H1 (cell line): Measurements from ENCODE around the gene ABL2. TPM values are rescaled to one million over a fixed set of nuclear protein-coding genes. Genes with fewer than 3 reads are reported as not detected.

Experiments
- CTCF ChIA-PET: fragments of 300-600 bp; sonication (Branson Sonifier 250); formaldehyde crosslinking; loops from one replicate; lab custom pipeline; 2021; ENCODE audit not compliant: partially characterized antibody; lab: Charles Lee
- POLR2A ChIA-PET: fragments of 300-600 bp; sonication (Branson Sonifier 250); formaldehyde crosslinking; loops from one replicate; lab custom pipeline; 2021; ENCODE audit warnings: inconsistent platforms; ENCODE audit not compliant: partially characterized antibody; lab: Charles Lee
- DNase-seq, 2 experiments: peaks; one replicate each; pipeline versions ENCODE4 v3.0.0 to v3.0.0-alpha.2; 2010 to 2022; ENCODE audit warnings: low spot score in 2 of 2, low read depth in 1 of 2, mixed read lengths in 1 of 2
- FAIRE-seq: peaks from 2 replicates; lab custom pipeline; 2011; peaks lifted over from hg19 to GRCh38; lab: Jason Lieb, UNC
- H2AFZ ChIP-seq: 2 replicates; pipeline ENCODE4 v1.8.1; 2012; ENCODE audit warnings: low read length, inconsistent platforms
- H2AK5ac ChIP-seq: 2 replicates; pipeline ENCODE4 v1.6.1; 2013; ENCODE audit warnings: low read depth, low read length
- H2BK120ac ChIP-seq: replicated peaks from 2 replicates; pipeline ENCODE3; 2013; ENCODE audit warnings: low read depth, low read length, inconsistent platforms
- H2BK12ac ChIP-seq: 2 replicates; pipeline ENCODE4 v1.6.1; 2013; ENCODE audit warnings: low read depth, low read length
- H2BK15ac ChIP-seq: 2 replicates; pipeline ENCODE4 v1.6.1; 2013; ENCODE audit warnings: low read length
- H2BK20ac ChIP-seq: 2 replicates; pipeline ENCODE4 v1.6.1; 2013; ENCODE audit warnings: low read length
- H2BK5ac ChIP-seq: 2 replicates; pipeline ENCODE4 v1.6.1; 2013; ENCODE audit warnings: low read depth, low read length
- H3K14ac ChIP-seq: 2 replicates; pipeline ENCODE4 v1.6.1; 2013; ENCODE audit warnings: inconsistent platforms; ENCODE audit not compliant: insufficient read length
- H3K18ac ChIP-seq: 2 replicates; pipeline ENCODE4 v1.6.1; 2013; ENCODE audit warnings: low read length; ENCODE audit errors: extremely low read depth
- H3K23ac ChIP-seq: 2 replicates; pipeline ENCODE4 v1.6.1; 2013; ENCODE audit warnings: inconsistent platforms; ENCODE audit not compliant: insufficient read length
- H3K23me2 ChIP-seq: 2 replicates; pipeline ENCODE4 v1.6.1; 2013; ENCODE audit warnings: low read depth, low read length
- H3K27ac ChIP-seq: 2 replicates; pipeline ENCODE4 v1.6.1; 2011; ENCODE audit warnings: low read depth, low read length, inconsistent platforms
- H3K27me3 ChIP-seq, 4 experiments: replicated peaks in 1 of 4; 1 replicate in 1 of 4; 2 replicates in 3 of 4; pipeline versions ENCODE4 v1.6.1 to v1.8.1; 2011 to 2013; ENCODE audit warnings: low read length in 3 of 4, mild to moderate bottlenecking in 3 of 4, inconsistent platforms in 2 of 4, mixed read lengths in 2 of 4, moderate library complexity in 1 of 4; ENCODE audit not compliant: control insufficient read depth in 3 of 4, insufficient read depth in 3 of 4; ENCODE audit errors: extremely low read depth in 1 of 4
- H3K36me3 ChIP-seq, 4 experiments: 2 replicates each; pipeline versions ENCODE4 v1.6.1 to v1.8.1; 2011 to 2013; ENCODE audit warnings: mild to moderate bottlenecking in 4 of 4, low read length in 3 of 4, moderate library complexity in 2 of 4, control low read depth in 1 of 4, inconsistent platforms in 1 of 4; ENCODE audit not compliant: insufficient read depth in 4 of 4, control insufficient read depth in 2 of 4
- H3K4ac ChIP-seq: replicated peaks from 2 replicates; pipeline ENCODE3; 2013; ENCODE audit warnings: low read length, low read depth, mixed read lengths, inconsistent platforms; ENCODE audit not compliant: insufficient read length
- H3K4me1 ChIP-seq, 4 experiments: replicated peaks in 1 of 4; 1 replicate in 1 of 4; 2 replicates in 3 of 4; pipeline versions ENCODE4 v1.6.1 to v1.8.1; 2011 to 2013; ENCODE audit warnings: low read length in 3 of 4, inconsistent platforms in 2 of 4, mixed read lengths in 1 of 4; ENCODE audit not compliant: insufficient read depth in 4 of 4, control insufficient read depth in 3 of 4
- H3K4me2 ChIP-seq, 2 experiments: 2 replicates each; pipeline versions ENCODE4 v1.6.1 to v1.8.1; 2011 to 2013; ENCODE audit warnings: low read depth in 2 of 2, low read length in 2 of 2, control low read depth in 1 of 2, inconsistent platforms in 1 of 2, mild to moderate bottlenecking in 1 of 2; ENCODE audit not compliant: insufficient read depth in 1 of 2
- H3K4me3 ChIP-seq, 4 experiments: fragments of 200-600, 300-600 bp in 1 of 4; sonication (generic), shearing (Covaris generic), sonication (Bioruptor Twin) in 1 of 4; 2 replicates each; pipeline versions ENCODE4 v1.5.1 to v1.8.1; 2011 to 2016; ENCODE audit warnings: low read length in 4 of 4, low read depth in 3 of 4, control low read depth in 2 of 4, inconsistent platforms in 2 of 4, mild to moderate bottlenecking in 2 of 4, mixed read lengths in 1 of 4, moderate library complexity in 1 of 4; ENCODE audit not compliant: insufficient read depth in 2 of 4; ENCODE audit errors: extremely low read depth in 1 of 4
- H3K56ac ChIP-seq: replicated peaks from 2 replicates; pipeline ENCODE3; 2013; ENCODE audit warnings: low read depth, mild to moderate bottlenecking, mixed read lengths, low read length, inconsistent platforms; ENCODE audit not compliant: insufficient read length
- H3K79me1 ChIP-seq: 2 replicates; pipeline ENCODE4 v1.6.1; 2013; ENCODE audit warnings: low read depth, low read length, control low read depth
- H3K79me2 ChIP-seq, 2 experiments: 2 replicates each; pipeline versions ENCODE4 v1.6.1 to v1.8.1; 2012 to 2013; ENCODE audit warnings: low read length in 2 of 2, mild to moderate bottlenecking in 2 of 2, inconsistent platforms in 1 of 2; ENCODE audit not compliant: insufficient read depth in 2 of 2, control insufficient read depth in 1 of 2
- H3K9ac ChIP-seq, 4 experiments: replicated peaks in 1 of 4; 1 replicate in 1 of 4; 2 replicates in 3 of 4; pipeline versions ENCODE4 v1.6.1 to v1.8.1; 2011 to 2013; ENCODE audit warnings: low read depth in 3 of 4, low read length in 3 of 4, control low read depth in 2 of 4, mild to moderate bottlenecking in 2 of 4, moderate library complexity in 2 of 4, inconsistent platforms in 1 of 4; ENCODE audit errors: extremely low read depth in 1 of 4
- H3K9me3 ChIP-seq, 2 experiments: 2 replicates each; pipeline versions ENCODE4 v1.6.1 to v1.8.1; 2012 to 2013; ENCODE audit warnings: mild to moderate bottlenecking in 2 of 2, moderate library complexity in 2 of 2, control low read depth in 1 of 2, inconsistent platforms in 1 of 2, low read depth in 1 of 2, low read length in 1 of 2, mixed read lengths in 1 of 2; ENCODE audit not compliant: insufficient read depth in 2 of 2
- H4K20me1 ChIP-seq, 2 experiments: replicated peaks in 1 of 2; 2 replicates each; pipeline versions ENCODE3 to v1.8.1; 2011 to 2013; ENCODE audit warnings: inconsistent platforms in 2 of 2, low read length in 2 of 2, mild to moderate bottlenecking in 1 of 2; ENCODE audit not compliant: insufficient read depth in 2 of 2, control insufficient read depth in 1 of 2
- H4K5ac ChIP-seq: 2 replicates; pipeline ENCODE4 v1.6.1; 2013; ENCODE audit warnings: low read length, low read depth, mixed read lengths, inconsistent platforms; ENCODE audit not compliant: insufficient read length
- H4K8ac ChIP-seq: 2 replicates; pipeline ENCODE4 v1.8.0; 2013; ENCODE audit warnings: mild to moderate bottlenecking, moderate library complexity, low read length, inconsistent platforms; ENCODE audit not compliant: insufficient read depth; ENCODE audit errors: extremely low read depth
- H4K91ac ChIP-seq: replicated peaks from 2 replicates; pipeline ENCODE3; 2013; ENCODE audit warnings: low read length, mixed read lengths, inconsistent platforms; ENCODE audit not compliant: insufficient read length
- CREB1 ChIP-seq: IDR thresholded peaks from 2 replicates; pipeline ENCODE4 v1.6.1; 2012; ENCODE audit warnings: inconsistent platforms
- EGR1 ChIP-seq: IDR thresholded peaks from 2 replicates; pipeline ENCODE4 v1.6.1; 2011; ENCODE audit warnings: low read depth, low read length, borderline replicate concordance
- JUND ChIP-seq: IDR thresholded peaks from 2 replicates; pipeline ENCODE4 v1.6.1; 2011; ENCODE audit warnings: mild to moderate bottlenecking, improper control_type of control experiment, low read length
- KDM1A ChIP-seq: fragments of 200-600, 300-600 bp; sonication (generic); IDR thresholded peaks from 2 replicates; pipeline ENCODE4 v1.7.1; 2016; ENCODE audit warnings: mild to moderate bottlenecking, low read length, borderline replicate concordance
- POLR2A ChIP-seq, 2 experiments: IDR thresholded peaks; 1 replicate in 1 of 2; 2 replicates in 1 of 2; pipeline ENCODE4 v1.6.1; 2011; ENCODE audit warnings: low read depth in 2 of 2, low read length in 2 of 2, mild to moderate bottlenecking in 2 of 2; ENCODE audit errors: control extremely low read depth in 1 of 2
- TEAD4 ChIP-seq: IDR thresholded peaks from 2 replicates; pipeline ENCODE4 v1.6.1; 2012; ENCODE audit warnings: low read depth, low read length, inconsistent platforms, mixed read lengths
- WGBS, 2 experiments: shearing (Covaris generic) in 1 of 2; methylation state at CpG; one replicate each; pipeline versions ENCODE4 v1.1.6 to v1.1.7; 2013 to 2015; ENCODE audit warnings: low lambda C conversion rate in 2 of 2, mixed read lengths in 2 of 2, inconsistent platforms in 1 of 2, low coverage in 1 of 2, missing lambda C conversion rate in 1 of 2; ENCODE audit not compliant: insufficient replicate concordance in 2 of 2, insufficient coverage in 1 of 2, insufficient read length in 1 of 2; ENCODE audit errors: extremely low coverage in 1 of 2, missing lambda C conversion rate in 1 of 2; 5-methylcytosine and 5-hydroxymethylcytosine counted together
- polyA plus RNA-seq, 7 experiments: library from polyadenylated mRNA; depleted of rRNA in 3 of 7; stranded (reverse) in 5 of 7; unstranded in 2 of 7; fragments of >200 nt in 5 of 7; fragments of 200-250 nt in 2 of 7; gene quantifications; 1 replicate in 5 of 7; 2 replicates in 1 of 7; 4 replicates in 1 of 7; pipeline versions ENCODE4 v1.2.1 to v1.2.3, GENCODE V29; 2011 to 2013; ENCODE audit warnings: missing spikeins in 2 of 7, mixed read lengths in 2 of 7
- total RNA-seq: library from RNA; stranded (reverse); fragmentation: NEBNext Ultra II Directional; extraction: Animal tissue kit (Norgen Biotek cat#: 25700); gene quantifications from 2 replicates; pipeline ENCODE4 v1.2.1, GENCODE V29; 2021

The ABL2 gene
- total and polyA plus RNA-seq, 2 of the 8 experiments (the other 6 are each of a cell fraction or from before 2014, with no cell fraction given): 4.5 to 19.1 TPM

DNA sequence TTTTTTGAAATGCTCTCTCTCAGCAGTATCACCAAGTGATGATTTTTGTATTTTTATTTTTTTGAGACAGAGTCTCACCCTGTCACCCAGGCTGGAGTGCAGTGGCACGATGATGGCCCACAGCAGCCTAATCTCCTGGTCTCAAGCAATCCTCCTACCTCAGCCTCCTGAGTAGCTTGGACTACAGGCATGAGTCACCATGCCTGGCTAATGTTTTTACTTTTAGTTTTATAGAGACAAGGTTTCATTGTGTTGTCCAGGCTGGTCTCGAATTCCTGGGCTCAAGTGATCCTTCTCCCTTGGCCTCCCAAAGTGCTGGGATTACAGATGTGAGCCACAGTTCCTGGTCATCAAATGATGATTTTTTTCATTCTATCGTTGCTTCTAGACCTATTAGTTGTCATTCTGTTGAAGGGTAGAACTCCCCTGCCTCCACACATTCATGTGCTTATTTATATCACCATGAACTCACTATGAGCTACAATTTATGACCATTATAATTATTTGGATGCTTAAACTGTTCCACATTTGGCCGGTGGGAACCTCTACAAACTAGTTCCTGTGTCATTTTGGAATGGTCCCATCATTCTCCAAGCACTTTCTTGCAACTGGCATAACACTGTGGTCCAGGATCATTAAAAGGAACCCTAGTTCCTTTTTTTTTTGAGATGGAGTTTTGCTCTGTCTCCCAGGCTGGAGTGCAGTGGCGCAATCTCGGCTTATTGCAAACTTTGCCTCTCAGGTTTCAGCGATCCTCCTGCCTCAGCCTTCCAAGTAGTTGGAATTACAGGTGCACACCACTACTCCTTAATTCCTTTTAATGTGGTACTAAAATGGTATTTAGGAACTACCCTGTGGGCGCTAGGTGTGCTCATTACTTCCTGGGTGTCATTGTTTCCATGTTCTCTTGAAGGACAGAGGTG is 167.9 kb downstream of the ABL2 start:
- H3K23me2 ChIP-seq: no peaks in the 10 kb centered on the region
- no peaks in the 10 kb centered on the region for H3K79me2 ChIP-seq
- H3K4me3 ChIP-seq: no peak overlapping the region
- no peak overlapping the region for H3K4me2 ChIP-seq
- peaks cover 0 to 9% (median 5%) of the 10 kb centered on the region in 4 experiments; a peak in 5 of 7 replicates for H3K4me1 ChIP-seq
- H3K56ac ChIP-seq: no peak overlapping the region
- H2BK20ac ChIP-seq: no peak overlapping the region
- TF ChIP-seq TEAD4 (no peak), EGR1 (no peak), CREB1 (no peak), KDM1A (no peak), JUND (no peak), POLR2A (IDR thresholded peaks at IDR 0.05; ENCODE audit: control extremely low read depth in 1 of 2, low read depth in 2 of 2, low read length in 2 of 2) (no peak)
- DNase-seq (no peak), FAIRE-seq (no peak)
- H3K14ac ChIP-seq: no peak overlapping the region
- no peak overlapping the region for H2BK15ac ChIP-seq
- no peak overlapping the region for H4K91ac ChIP-seq
- H3K23ac ChIP-seq: no peak overlapping the region
- no peak overlapping the region for H3K9ac ChIP-seq
- no peak overlapping the region for H3K18ac ChIP-seq
- H4K5ac ChIP-seq: no peak overlapping the region
- H2AK5ac ChIP-seq: no peak overlapping the region
- no peak overlapping the region for H2BK120ac ChIP-seq
- no peak overlapping the region for H2BK5ac ChIP-seq
- H3K27ac ChIP-seq: no peak overlapping the region
- H2AFZ ChIP-seq: no peak overlapping the region
- peaks cover 0 to 10% (median 5%) of the 10 kb centered on the region in 4 experiments; a peak in 6 of 8 replicates for H3K36me3 ChIP-seq
- no peaks in the 10 kb centered on the region for H3K79me1 ChIP-seq
- no peak overlapping the region for H3K4ac ChIP-seq
- no peaks in the 10 kb centered on the region for H3K9me3 ChIP-seq
- no peaks in the 10 kb centered on the region for H3K27me3 ChIP-seq
- ChIA-PET POLR2A (no interaction called here), CTCF (interaction anchor here (0.6 to 0.7 kb wide), 3 partner anchors 12 to 844 kb away, joined by 3 to 5 read pairs (median 4); no protein-coding TSS in a partner anchor)
- H2BK12ac ChIP-seq: no peak overlapping the region
- H4K20me1 ChIP-seq: no peaks in the 10 kb centered on the region
- 94% methylated on average over 8 of the region's 8 CpGs; no CpG with 5 or more reads in 1 of the 2 experiments for WGBS, 2 experiments
- H4K8ac ChIP-seq: no peak overlapping the region
